SK-N-MC (cell line): ENCODE data around the gene DMRTC1.
"Not testable (repeated sequence)": the region's sequence is repeated elsewhere in the genome, so short reads cannot be mapped to it uniquely, and the experiment has no call there.

Experiments
- DNase-seq: peaks from one replicate; pipeline ENCODE4 v3.0.0-alpha.2; 2011; ENCODE audit warnings: low read depth, low spot score
- H3K27ac ChIP-seq: fragments of 200-600 bp; sonication (generic); 2 replicates; pipeline ENCODE4 v1.5.1; 2016; ENCODE audit warnings: mixed run types
- H3K36me3 ChIP-seq: fragments of 200-600 bp; sonication (generic); 2 replicates; pipeline ENCODE4 v1.6.1; 2017; ENCODE audit warnings: antibody characterized with exemption, low read length, mixed read lengths; ENCODE audit not compliant: insufficient read depth
- H3K4me3 ChIP-seq: fragments of 200-600 bp; sonication (generic); 2 replicates; pipeline ENCODE4 v1.5.1; 2016
- H3K9ac ChIP-seq: fragments of 200-600 bp; sonication (generic); 2 replicates; pipeline ENCODE4 v1.8.0; 2017; ENCODE audit warnings: mixed run types, mixed read lengths; ENCODE audit not compliant: insufficient read length
- H3K9me3 ChIP-seq: fragments of 200-600 bp; sonication (generic); 2 replicates; pipeline ENCODE4 v1.6.1; 2017; ENCODE audit warnings: low read depth, mild to moderate bottlenecking, antibody characterized with exemption, low read length, moderate library complexity, mixed read lengths

DMRTC1 gene

GRCh38 chrX:72882898-72883297 is 60.7 kb downstream of the DMRTC1 start:
- H3K9me3 ChIP-seq, H3K27ac ChIP-seq, H3K36me3 ChIP-seq, DNase-seq, H3K4me3 ChIP-seq, H3K9ac ChIP-seq: not testable (repeated sequence)

GRCh38 chrX:72837532-72837931 is 106.1 kb downstream of the DMRTC1 start:
- not testable (repeated sequence) for DNase-seq, H3K9ac ChIP-seq, H3K36me3 ChIP-seq, H3K27ac ChIP-seq, H3K4me3 ChIP-seq, H3K9me3 ChIP-seq

- H3K4me3 ChIP-seq, H3K36me3 ChIP-seq, H3K9ac ChIP-seq, H3K9me3 ChIP-seq, H3K27ac ChIP-seq, DNase-seq: not testable (repeated sequence)
These were observed 112.9 kb downstream of the DMRTC1 start for GRCh38 chrX:72830701-72831100.
